Retinal pigment epithelial cell (primary cell): Measurements from ENCODE around the gene EFEMP1.
A peak's percentile ranks its signal among the peaks of the same experiment; 100 is the strongest.

ENCODE experiments used
- DNase-seq: peaks from one replicate; pipeline ENCODE4 v3.0.0-alpha.2; 2010; ENCODE audit warnings: low read depth
- H3K4me3 ChIP-seq: 2 replicates; pipeline ENCODE4 v1.5.1; 2011; ENCODE audit warnings: mild to moderate bottlenecking, low read length, control low read depth, moderate library complexity
- TF ChIP-seq, protein P1 (sequence below): conservative IDR thresholded peaks from 2 replicates; pipeline ENCODE4 v1.5.1; 2011; ENCODE audit warnings: low read depth, low read length, control low read depth, inconsistent platforms

The EFEMP1 gene

DNA sequence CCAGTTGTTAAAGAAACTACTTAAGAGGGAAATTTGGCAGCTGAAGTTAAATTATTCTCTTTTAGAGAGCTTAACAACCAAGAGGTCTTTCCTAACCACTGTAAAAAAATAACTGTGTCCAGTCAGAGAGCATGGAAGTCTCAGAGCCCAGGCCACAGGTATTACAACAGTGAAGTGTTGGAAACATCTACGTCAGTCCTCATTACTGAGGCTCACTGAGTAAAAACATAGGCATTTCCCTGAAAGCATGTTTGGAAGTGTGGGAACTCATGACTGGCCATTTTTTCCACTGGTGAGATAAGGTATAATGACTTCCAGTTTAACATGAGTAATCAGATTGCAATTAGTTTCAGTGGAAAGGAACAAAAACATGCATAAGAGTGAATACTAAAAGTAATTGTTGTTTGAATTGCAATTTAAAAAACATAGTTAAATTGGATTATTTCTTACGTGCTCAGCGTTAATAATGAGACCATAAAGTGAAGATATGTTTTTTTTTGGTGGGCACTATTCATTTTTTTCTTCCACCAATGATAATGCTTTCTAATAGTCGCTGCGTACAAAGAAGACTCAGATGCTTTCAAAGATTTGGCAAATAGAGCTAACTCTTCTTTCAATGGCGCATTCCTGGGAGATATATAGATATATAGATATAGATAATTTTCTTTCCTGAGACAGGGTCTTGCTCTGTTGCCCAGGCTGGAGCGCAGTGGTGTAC is 60.8 kb downstream of the EFEMP1 start:
- H3K4me3 ChIP-seq = no peak overlapping the region
- TF ChIP-seq, protein P1, sequence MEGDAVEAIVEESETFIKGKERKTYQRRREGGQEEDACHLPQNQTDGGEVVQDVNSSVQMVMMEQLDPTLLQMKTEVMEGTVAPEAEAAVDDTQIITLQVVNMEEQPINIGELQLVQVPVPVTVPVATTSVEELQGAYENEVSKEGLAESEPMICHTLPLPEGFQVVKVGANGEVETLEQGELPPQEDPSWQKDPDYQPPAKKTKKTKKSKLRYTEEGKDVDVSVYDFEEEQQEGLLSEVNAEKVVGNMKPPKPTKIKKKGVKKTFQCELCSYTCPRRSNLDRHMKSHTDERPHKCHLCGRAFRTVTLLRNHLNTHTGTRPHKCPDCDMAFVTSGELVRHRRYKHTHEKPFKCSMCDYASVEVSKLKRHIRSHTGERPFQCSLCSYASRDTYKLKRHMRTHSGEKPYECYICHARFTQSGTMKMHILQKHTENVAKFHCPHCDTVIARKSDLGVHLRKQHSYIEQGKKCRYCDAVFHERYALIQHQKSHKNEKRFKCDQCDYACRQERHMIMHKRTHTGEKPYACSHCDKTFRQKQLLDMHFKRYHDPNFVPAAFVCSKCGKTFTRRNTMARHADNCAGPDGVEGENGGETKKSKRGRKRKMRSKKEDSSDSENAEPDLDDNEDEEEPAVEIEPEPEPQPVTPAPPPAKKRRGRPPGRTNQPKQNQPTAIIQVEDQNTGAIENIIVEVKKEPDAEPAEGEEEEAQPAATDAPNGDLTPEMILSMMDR = no peak
- peak; percentile 99 for DNase-seq

DNA sequence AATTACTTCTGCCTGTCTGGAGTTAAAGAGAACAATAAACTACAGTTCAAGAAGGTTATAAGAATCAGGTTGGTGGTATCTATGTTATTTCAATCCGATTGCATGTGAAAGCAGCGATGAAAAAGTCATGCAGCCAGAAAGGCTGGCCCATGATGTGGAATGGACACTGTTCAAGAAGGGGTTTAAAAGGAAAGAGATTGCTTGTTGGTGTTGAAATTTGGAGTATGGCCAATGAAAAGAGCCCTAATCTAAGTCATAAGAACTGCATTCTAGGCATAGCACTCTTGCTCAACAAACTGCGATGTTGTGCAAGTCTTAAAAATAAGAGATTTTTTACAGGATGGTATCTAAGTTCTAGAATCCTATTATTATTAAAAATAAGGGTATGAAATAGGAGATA is 61.3 kb downstream of the EFEMP1 start:
- H3K4me3 ChIP-seq = no peak overlapping the region
- TF ChIP-seq, protein P1 = no peak
- DNase-seq = peak; percentile 99

DNA sequence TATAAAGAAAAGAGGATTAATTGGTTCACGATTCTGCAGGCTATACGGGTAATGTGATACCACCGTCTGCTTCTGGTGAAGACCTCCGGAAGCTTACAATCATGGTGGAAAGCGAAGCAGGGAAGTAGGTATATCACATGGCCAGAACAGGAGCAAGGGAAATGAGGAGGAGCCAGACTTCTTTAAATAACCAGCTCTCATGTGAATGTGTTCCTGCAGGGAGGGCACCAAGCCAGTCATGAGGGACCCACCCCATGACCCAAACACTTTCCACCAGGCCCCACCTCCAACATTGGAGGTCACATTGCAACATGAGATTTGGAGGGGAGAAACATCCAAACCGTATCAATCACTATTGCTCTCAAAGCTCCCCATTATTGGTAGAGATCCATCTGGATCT is 61.8 kb downstream of the EFEMP1 start:
- TF ChIP-seq, protein P1 = no peak
- peak; percentile 55 for DNase-seq
- no peak overlapping the region for H3K4me3 ChIP-seq

DNA sequence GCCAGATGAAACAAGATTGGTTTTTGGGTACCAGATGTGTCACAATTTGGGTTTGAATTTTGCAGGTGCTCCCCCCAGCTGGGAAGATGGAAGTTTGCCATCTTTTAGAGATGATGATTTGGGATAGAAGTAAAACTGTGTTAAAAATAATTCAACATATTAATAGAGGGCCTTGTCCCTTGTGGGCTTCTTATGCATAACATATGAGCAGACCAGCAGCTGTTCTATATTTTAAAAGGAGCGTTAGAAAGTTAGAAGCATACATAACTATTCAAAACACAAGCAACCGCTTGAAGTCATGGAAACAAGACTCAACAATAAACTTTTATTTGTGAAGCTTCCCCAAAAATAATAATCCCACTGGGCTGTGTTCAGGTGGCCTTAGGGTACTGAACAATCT is 62.8 kb downstream of the EFEMP1 start:
- H3K4me3 ChIP-seq = no peak overlapping the region
- no peak for DNase-seq
- TF ChIP-seq, protein P1 = no peak

DNA sequence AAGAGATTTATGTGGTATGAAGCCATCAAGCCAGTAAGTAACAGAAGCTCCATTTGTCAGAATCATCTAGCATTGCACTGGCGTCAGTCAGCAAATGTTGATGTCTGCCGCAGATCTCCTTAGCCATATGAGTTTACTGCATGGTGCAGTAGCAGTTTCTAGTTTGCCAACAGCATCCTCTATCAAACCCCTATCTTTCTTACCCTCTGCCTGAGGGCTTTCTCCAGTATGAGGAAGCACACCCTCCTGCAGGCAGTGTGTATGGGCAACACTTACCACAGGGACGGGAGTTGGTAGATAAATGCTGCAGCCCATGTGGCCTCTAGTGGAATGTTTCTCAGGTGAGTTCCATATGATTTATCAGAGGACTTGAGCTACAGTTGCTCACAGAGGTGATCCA is 63.7 kb downstream of the EFEMP1 start:
- no peak overlapping the region for H3K4me3 ChIP-seq
- TF ChIP-seq, protein P1 = no peak
- no peak for DNase-seq

DNA sequence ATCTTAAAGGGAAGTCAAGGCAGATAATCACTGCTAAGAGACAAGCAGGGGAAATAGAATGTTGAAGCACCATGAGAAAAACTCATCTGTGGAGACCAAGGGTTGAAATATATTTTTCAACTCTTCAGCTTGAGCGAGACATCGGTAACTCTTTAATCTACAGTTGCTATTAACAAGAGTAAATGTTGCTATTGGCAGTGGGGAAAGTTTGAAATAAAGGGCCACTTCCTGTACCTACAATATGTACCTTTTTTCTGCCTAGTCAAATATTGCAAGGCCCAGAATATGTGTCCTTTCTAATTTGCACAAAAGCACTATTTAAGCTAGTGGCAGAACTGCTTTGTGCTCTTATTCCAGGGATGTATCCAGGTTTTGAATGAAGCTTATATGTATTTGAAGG is 65.8 kb downstream of the EFEMP1 start:
- no peak overlapping the region for H3K4me3 ChIP-seq
- TF ChIP-seq, protein P1 = no peak
- DNase-seq = no peak

DNA sequence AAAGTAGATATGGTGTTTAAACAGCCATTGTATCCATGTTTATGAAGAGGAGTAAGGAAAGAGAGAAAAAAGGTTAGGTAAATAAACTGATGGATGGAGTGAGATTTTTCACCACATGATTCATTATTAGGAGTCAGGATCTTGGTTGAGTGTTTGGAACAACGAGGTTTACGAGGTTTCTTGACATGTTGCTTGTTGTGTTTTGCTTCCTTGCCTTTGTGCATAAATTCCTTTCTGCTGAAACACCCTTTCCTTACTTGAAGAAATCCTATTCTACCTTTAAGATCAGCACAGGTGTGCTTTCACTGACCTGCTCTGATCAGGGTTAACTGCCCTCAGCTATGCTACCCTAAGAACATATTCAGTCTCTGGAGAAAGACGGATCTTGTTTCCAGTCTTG is 66.6 kb downstream of the EFEMP1 start:
- H3K4me3 ChIP-seq = no peak overlapping the region
- TF ChIP-seq, protein P1 = no peak
- no peak for DNase-seq
